NCI-H2029 (cell line): ENCODE results near the gene SSBP2.
"Not testable (repeated sequence)": the region's sequence is repeated elsewhere in the genome, so short reads cannot be mapped to it uniquely, and the experiment has no call there.

Experiments used
- DNase-seq: peaks from one replicate; lab custom pipeline; 2025; lab: John Stamatoyannopoulos, UW

The SSBP2 gene

DNA sequence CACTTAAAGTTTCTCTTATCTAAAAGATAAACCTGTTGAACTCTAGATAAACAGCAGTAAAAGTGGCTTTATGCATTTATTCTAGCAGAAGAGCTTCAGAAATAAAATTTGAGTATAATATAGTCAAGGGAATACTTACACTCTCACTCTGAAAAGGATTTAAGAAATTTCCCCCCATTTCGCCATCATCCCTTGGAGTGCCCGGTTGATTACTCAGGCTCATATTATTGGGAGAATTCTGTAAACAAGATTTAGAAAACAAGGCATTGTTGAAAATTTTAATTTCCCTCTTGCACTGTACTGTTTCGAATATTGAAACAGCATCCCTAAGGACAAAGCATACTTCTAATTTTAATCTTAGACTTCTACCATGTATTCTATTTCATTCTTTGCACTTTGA, 322.5 kb downstream of the SSBP2 start:
- no peak for DNase-seq

DNA sequence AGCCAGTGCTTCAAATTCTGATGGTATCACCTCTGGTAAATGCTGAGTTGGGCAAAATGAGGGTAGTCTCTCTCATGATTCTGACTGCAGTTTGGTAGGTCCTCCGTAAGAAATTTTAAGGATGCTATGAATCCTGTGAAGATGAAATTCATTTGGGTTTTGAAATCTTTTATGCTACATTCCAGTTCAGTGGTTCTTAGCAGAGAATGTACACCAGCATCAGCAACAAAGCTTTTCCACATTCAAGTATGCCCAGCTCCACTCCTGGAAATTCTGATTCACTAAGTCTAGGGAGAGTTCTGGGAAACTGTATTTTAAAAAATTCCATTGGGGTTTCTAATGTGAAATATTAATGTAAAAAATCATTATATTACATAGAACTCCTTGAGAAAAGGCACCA, 323.3 kb downstream of the SSBP2 start:
- no peak for DNase-seq

DNA sequence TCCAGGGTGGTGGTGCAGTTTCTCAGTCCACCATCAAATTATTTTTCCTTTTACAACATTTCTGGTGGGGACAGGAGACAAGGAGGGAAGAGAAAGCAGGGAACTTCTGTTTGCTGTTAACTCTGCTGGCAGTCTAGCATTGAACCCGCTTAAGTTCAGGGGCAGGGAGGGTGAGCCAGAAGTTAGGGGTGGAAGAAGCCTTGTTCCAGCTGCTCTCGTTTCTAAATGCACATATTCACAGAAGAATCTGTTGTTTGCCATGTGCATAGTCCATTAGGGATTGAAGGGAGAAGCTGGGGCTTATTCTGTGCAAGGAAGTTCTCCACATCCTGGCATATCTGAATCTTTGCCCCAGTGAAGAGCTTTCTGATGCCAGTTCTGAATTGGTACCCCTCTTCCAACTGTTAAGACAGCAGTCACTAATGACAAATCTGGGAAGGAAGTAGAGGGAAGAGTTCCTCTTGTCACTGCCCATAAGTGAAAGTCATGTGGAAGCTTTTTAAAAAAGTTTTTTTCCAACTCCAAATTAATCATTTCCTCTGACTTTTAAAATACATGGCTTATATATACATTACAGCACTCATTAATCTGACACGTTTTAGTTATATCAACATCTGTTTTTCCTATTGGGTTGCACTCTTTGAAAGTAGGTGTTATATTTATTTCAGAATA, 324.4 kb downstream of the SSBP2 start:
- DNase-seq = no peak

DNA sequence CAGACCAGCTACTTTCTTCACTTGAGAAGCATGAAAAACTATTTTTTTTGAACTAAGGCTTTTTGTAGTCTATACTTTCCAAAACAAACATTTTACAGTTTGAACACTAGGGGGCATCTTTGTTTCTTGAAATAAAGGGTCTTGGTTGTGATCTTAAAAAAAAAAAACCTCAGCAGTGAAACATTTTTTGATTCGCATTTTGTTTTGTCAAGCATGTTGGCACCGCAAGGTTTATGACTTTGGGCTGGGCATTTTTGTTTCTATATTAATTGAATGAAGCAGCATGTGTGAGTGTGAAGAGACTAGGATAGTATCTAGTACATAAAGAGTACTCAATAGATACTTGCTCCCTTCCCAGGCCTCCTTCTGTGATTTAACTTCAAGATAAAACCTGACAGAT, 325.3 kb downstream of the SSBP2 start:
- peak; percentile 15 for DNase-seq

DNA sequence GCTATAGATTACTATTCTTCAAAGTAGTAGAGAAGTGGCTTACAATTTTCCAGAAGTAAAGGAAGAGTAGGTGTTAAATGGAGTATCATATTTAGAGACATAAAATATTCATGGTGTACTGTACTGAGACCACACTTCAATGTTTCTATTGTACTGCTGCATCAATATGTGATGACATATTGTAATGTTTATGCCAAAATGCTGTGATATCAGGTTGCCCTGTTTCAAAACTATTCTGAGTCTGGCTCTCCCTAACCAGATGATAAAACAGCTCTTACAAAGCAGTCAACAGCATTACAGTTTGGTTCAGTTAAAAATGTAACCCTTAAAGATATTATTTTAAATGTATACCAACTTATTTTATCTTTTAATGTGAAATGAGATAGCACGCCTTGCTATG, 326.2 kb downstream of the SSBP2 start:
- DNase-seq = no peak

DNA sequence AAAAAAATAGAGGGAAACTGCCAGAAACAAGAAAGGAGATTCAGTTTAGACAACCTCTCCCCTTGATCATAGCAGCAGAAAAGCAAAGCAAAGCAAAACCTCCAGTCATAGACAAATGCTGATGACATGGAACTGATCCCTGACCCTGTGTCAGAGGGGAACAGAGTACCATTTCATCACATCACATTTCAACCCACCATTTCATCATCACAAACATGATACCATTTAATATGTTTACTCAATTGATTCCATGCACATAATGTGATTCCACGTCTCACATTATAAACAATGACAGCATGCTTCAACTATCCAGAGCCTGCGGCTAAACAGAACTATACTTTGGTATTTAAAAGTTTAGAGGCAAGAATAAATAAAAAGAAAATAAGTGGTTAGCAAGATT, 328.2 kb downstream of the SSBP2 start:
- no peak for DNase-seq

DNA sequence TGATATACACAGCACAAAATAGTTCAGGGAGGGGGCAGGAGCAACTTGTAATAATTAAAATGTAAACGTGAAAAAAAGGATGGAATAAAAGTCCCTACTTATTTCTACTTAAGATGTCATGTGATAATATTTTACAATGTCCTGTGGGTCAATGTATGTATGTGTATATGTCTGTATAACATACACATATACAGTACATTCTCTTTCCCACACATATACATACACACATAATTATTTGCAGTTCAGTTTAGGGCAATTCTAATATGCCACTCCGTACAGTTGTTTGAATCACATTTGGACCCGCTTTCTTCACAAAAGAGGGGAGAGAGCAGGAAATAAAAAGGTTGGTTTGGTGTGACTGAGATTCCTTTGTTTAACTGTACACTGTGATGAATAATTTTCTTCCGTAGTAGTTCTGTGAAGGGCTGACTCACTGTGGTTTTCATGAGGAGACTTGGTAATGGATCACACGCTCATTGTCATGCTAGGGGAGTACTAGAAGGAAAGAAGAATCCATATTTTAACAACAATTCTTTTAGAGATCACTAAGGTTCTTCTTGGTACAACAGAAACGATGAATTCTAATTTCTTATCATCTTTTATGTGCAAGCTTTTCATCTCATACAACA, 330.7 kb downstream of the SSBP2 start:
- no peak for DNase-seq

DNA sequence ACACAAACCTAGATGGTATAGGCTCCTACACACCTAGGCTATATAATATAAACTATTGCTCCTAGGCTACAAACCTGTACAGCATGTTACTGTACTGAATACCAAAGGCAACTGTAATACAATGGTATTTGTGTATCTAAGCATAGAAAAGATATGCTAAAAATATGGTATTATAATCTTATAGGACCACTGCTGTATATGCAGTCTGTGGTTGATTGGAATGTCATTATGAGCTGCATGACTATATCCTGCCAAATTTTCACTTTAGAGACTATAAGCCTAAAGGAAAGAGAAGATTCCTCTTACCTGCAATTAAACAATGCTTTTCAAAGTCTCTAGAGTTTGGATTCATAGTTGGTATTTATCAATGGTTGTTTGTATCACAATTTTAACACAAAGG, 332.3 kb downstream of the SSBP2 start:
- DNase-seq = no peak

DNA sequence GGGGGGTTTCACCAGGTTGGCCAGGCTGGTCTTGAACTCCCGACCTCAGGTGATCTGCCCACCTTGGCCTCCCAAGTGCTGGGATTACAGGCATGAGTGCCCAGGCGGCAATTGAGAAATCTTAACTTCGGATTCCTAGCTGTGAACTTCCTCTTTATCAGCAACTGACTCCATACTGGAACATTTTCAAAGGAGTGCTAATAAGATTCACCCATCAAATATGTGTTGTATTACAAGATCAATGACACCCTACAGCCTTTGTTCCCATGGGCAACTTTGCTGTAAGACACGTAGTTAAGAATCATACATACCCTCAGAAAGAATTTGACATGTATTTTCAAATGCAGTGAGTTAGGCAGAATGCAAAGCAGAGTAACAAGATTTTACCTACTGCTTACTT, 333.8 kb downstream of the SSBP2 start:
- no peak for DNase-seq

DNA sequence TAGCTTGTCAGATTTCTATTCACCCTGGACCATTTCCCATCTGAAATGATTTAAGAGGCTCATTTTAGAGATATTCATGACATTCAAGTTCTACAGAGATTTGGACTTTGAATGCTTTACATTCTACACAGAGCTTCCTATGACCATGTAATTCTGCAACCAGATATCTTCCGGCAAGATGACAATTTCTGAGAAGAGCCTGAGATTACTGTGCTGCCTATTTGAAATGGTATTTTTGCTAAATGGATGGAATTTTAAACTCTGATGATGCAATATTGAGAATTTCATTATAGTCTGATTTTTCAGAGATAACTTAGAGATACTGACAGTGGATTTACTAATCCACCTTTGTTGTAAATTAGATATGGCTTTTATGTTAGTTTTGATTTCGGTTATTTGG, 341.0 kb downstream of the SSBP2 start:
- no peak for DNase-seq

DNA sequence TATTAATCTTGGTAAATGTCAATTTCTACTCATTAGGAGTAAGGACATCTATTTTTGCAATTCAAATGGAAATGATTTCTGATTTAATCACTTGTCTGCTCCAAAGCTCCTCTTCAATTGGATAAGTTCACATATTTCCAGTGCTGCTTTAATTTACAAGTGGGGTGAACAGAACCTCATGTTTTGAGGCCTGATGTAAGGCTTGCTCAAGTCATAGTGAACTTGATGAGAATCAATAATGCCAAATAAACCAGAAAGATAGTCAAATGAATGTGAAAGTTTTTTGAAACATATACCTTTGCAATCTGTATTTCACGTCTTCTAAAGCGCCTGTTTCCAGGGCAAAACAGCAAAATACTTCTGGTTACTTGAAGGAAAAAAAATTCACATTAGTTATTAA, 341.5 kb downstream of the SSBP2 start:
- DNase-seq = no peak

DNA sequence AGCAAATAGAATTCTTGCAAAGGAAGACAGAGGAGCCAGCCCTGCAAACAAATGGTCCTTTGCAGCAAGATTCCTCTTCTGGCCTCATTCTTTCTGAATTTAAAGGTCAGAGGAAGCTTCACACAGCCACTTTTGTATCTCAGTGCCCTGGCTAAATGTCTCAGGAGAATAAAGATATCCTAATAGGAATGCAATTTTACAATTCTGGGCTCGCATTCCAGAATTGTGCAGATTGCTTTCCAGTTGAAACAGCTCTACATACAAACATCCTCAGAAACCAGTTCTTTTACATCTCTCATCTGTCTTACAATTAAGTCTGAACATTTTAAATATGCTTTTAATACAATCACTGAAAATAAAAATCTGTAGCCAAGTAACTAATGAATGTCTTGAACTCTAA, 342.4 kb downstream of the SSBP2 start:
- DNase-seq = no peak

DNA sequence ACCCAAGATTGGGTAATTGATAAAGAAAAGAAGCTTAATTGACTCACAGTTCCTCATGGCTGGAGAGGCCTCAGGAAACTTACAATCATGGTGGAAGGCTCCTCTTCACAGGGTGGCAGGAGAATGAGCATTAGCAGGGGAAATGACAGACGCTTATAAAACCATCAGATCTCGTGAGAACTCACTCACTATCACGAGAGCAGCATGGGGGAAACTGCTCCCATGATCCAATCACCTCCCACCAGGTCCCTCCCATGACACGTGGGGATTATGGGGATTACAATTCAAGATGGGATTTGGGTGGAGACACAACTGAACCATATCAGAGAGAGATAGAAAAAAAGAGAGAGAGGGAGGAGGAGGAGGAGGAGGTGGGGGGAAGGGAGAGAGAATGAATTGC, 343.1 kb downstream of the SSBP2 start:
- DNase-seq = not testable (repeated sequence)

DNA sequence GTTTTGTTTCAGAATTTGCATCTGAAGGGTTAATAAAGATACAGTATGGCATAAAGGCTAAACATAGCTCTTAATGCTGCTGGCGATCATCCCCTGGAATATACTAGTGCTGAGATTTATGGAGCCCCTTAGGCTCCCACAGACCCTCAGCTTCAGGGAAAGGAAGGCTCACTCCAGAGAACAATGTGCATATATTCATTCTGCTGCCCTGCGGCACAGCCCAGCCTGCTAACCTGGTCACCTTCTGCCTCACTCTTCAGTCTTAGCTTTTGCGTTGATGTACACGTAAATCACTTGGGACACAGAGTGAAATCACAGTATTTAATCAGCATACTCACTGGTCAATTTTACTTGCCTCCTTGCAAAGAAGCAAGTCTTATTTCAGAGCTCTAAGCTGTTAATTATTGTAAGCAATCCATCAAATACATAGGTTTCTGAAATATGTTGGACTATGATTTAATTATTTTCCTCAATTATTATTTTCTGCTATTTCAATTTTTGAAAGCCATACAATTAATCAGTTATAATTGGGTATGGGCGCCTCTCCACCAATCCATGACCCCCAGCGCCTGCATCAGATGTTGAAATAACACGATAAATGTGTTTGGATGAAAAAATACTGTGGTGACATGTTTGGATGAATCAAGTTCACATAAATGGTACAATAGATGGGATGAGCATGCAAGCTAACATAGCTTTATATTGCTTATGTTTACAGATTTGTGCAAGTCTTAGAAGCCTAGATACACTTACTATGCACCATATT, 345.6 kb downstream of the SSBP2 start:
- DNase-seq = no peak

DNA sequence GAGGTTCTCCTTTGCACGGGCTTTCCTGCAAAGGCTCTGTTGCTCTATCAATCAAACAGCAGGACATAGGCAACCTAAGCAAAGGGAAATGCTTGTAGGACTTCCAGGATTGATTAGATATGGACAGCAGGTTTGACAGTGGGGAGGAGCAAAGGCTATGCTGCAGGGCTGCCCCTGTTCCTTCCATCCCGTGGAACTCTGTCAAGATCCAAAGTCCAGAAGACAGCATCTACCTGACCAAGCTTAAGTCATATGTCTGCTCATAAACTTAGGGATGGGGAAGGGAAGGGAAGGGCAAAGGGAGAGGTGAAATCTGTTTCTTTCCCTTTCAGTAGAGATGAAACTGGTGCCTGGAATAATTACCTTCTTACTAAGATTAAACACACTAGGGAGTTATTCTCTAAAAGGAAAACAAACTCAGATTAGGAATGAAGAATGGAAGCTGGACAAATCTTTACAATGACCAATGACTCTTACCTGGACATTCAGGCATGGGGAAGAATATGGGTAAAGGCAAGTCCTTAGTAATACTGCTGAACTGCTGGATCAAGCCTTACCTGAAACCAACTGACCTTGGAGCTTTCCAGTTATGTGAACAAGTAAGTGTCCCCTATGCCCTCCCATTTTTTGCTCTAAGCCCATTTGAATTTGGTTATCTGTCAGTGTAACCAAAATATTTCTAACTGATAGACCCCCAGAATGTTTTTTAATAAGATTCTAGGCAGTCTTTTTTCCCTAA, 348.5 kb downstream of the SSBP2 start:
- no peak for DNase-seq

DNA sequence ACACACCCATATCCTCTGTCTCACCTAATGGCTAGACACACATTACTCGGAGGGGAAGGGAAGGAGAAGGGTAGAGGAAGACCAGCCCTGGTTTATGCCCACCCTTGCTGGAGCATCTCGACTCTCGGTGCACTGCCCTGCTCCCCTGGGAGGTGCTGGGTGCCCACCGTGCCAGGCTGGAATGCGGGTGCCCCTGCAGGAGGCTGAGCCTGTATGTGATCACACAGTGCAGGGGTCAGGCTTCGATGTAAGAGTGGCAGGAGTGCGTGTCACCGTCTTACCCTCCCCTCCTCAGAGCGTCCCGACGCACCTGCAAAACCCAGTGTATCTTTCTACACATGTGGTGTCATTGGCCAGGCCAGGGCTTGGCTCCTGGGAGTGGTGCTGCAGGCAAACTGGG, 349.6 kb downstream of the SSBP2 start:
- no peak for DNase-seq

DNA sequence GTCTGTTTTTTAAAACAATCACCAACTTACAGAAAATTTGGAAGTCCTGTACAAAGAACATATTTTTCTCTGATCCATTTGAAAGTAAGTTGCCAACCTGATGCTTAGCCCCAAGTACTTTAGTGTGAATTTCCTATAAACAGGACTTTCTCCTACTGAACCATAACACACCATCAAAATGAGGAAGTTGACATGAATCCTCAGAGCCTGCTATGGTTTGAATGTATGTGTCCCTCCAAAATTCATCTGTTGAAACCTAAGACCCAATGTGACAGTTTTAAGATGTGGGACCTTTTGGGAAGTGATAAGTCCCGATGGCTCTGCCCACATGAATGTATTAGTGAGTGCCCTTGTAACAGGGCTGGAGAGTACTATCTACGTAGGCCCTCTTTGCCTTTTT, 350.5 kb downstream of the SSBP2 start:
- no peak for DNase-seq

DNA sequence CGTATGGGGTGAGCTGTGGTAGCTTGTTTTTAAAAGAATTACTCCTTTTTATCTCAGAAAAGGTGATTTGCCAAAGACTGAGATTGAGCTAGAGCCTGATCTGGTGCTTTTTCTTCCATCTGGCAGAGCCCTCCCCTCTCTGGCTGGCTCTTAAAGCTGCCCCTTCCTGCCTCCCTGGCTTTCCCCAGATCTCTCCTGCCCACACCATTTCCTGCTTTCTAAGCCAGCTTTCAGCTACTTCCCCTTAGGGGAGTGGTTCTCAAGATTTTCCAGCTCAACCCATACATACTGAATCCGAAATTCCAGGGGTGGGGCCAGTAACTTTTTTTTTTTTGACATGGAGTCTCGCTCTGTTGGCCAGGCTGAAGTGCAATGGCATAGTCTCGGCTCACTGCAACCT, 352.2 kb downstream of the SSBP2 start:
- DNase-seq = no peak

DNA sequence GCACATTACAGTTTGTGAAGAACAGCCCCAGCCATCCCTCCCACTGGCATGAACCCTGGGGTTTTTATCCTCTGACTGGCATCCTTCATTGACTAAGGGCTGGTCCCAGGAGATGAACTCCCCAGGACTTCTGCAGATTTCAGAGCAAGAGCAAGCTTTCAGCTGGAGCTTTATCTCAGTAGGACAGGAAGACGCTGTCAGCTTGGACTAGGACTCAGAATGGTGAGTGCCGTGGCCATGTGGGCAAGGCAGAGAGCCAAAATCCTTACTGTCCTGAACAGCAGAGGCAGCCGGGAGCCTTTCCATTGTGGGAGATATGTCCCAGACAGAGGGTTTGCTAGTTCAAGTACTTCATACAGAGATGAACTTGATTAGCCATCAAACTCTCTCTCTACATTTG, 353.7 kb downstream of the SSBP2 start:
- DNase-seq = no peak

DNA sequence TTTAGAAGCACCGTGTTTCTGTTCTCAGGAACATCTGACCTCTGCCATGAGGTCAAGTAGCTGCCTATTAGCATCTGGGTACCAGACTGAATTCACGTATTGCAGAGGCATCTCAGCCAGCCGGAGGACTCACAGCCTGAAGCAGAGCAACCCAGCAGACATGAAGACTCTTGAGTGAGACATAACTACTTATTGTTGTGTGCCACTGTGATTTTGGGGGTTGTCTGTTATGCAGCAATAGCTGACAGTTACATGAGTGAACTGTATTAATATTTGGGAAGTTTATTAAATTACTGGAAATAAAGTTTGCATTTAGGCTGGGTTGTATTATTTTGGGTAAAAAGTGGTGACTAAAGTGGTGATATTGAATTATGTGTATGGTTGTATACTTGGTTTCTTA, 355.6 kb downstream of the SSBP2 start:
- DNase-seq = no peak

DNA sequence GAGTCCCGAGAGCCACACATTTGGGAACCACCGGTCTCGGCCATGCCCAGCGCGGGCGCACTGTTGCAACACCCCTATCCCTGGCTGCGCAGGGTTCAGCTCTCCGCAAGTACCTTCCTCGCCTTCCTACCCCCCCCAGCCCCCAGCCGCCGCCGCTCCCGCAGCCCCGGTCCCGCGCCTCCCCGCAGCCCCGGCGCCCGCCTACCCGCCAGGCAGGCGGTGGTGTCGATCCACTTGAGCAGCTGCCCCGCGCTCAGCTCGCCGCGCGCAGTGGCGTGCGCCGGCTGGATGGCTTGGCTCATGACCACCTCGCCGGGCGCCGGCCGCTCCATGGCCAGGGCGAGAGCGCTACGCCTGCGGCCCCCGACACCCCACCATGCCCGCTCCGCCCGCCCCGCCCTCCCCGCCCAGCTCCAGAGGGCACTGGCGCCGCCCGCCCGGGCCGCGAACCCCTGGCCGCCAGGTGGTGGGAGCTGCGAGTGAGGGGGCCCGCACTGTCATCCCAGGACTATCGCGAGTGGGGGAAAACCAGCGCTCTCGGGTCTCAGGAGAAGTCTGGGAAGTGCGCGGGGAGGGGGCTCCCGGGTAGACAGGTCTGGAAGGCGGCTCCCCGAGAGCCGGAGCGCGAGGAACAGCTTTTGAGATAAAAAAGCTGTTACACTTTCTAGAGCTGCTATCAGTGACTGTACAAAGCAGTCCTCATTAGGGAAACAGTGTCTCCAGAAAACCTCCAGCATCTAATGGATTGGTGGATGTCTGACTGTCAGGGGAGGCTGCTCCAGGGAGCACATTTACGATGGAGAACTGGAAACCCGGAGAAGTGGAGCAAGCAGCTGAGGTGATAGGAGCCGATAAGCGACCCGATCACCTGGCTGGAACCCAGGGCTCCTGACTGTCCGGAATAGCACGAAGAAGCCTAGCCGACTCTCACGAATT, 356.8 kb downstream of the SSBP2 start, which contains the start of gene ACOT12:
TSS of gene ACOT12 (minus strand) at position 352 of the 936 bp plus-strand sequence. CDS start at position 332, 20 bp downstream.
- no peak for DNase-seq

DNA sequence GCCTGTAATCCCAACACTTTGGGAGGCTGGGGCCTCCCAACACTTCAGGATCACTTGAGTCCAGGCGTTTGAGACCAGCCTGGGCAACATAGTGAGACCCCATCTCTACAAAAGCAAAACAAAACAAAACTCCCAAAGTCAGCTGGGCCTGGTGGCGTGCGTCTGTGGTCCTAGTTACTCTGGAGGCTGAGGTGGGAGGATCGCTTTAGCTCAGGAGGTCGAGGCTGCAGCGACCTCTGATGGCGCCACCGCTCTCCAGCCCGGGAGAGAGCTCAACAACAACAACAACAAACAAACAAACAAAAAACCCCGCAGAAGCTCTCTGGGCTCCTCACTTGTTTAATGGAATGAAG, 357.5 kb downstream of the SSBP2 start:
- DNase-seq = no peak
